K562 (cell line): ENCODE measurements around the gene SPEM3. TPM values are rescaled to one million over a fixed set of nuclear protein-coding genes. Genes with fewer than 3 reads are reported as not detected.

Experiments used
- ATAC-seq: fragments of 200-7000 bp; cut with Tn5 transposase; 3 replicates; pipeline ENCODE4 v1.9.1; 2020; ENCODE audit warnings: moderate library complexity
- BruUV-seq: library from RNA; stranded (reverse); fragments of 400-500 nt; replicated peaks from 2 replicates; lab custom pipeline; 2021; lab: Mats Ljungman, UMichigan
- CTCF ChIA-PET: fragments of 300-600 bp; formaldehyde crosslinking; extraction: SDS; loops from one replicate; lab custom pipeline; 2021; ENCODE audit warnings: low intra/inter-chr PET ratio; lab: Yijun Ruan, JAX
- POLR2A ChIA-PET: fragments of 300-600, 350-650 bp; sonication (Branson Sonifier 250); formaldehyde crosslinking; extraction: SDS; loops from one replicate; lab custom pipeline; 2021; ENCODE audit warnings: antibody characterized with exemption, inconsistent platforms; lab: Yijun Ruan, JAX
- DNase-seq, 4 experiments: peaks; one replicate each; pipeline versions ENCODE4 v3.0.0 to v3.0.0-alpha.2; 2011 to 2018; ENCODE audit warnings: low spot score in 3 of 4, mixed read lengths in 3 of 4; ENCODE audit errors: extremely low read depth in 1 of 4
- FAIRE-seq: peaks from 2 replicates; lab custom pipeline; 2011; peaks lifted over from hg19 to GRCh38; lab: Jason Lieb, UNC
- H2AFZ ChIP-seq: 2 replicates; pipeline ENCODE4 v1.6.0; 2011; ENCODE audit warnings: low read depth, low read length, control low read depth, inconsistent platforms
- H3K27ac ChIP-seq: fragments of 200-600 bp; 3 replicates; pipeline ENCODE4 v1.8.0; 2011; ENCODE audit warnings: low read depth, mild to moderate bottlenecking, control low read depth, inconsistent platforms, low read length, moderate library complexity, mixed read lengths; ENCODE audit errors: extremely low read depth
- H3K27me3 ChIP-seq, 2 experiments: fragments of 300-600 bp in 1 of 2; 2 replicates in 1 of 2; 3 replicates in 1 of 2; pipeline versions ENCODE4 v1.6.0 to v1.8.0; 2011; ENCODE audit warnings: inconsistent platforms in 2 of 2, low read length in 2 of 2, mild to moderate bottlenecking in 1 of 2, mixed read lengths in 1 of 2, moderate library complexity in 1 of 2; ENCODE audit not compliant: control insufficient read depth in 2 of 2, insufficient read depth in 2 of 2
- H3K36me3 ChIP-seq: fragments of 300-600 bp; 3 replicates; pipeline ENCODE4 v1.8.0; 2011; ENCODE audit warnings: mild to moderate bottlenecking, low read length, inconsistent platforms; ENCODE audit not compliant: control insufficient read depth, insufficient read depth
- H3K4me1 ChIP-seq, 2 experiments: fragments of 200-600 bp in 1 of 2; replicated peaks in 1 of 2; 2 replicates in 1 of 2; 3 replicates in 1 of 2; pipeline versions ENCODE4 v1.5.1 to v1.8.0; 2011; ENCODE audit warnings: inconsistent platforms in 2 of 2, low read length in 2 of 2, mild to moderate bottlenecking in 1 of 2, mixed read lengths in 1 of 2, moderate library complexity in 1 of 2; ENCODE audit not compliant: control insufficient read depth in 2 of 2, insufficient read depth in 2 of 2
- H3K4me2 ChIP-seq: 2 replicates; pipeline ENCODE4 v1.6.1; 2011; ENCODE audit warnings: low read length, control low read depth, inconsistent platforms, mixed read lengths; ENCODE audit not compliant: insufficient read depth
- H3K4me3 ChIP-seq: fragments of 200-600 bp; sonication (generic), shearing (Covaris generic); 2 replicates; pipeline ENCODE4 v1.5.1; 2016; ENCODE audit warnings: control low read depth, inconsistent platforms
- H3K79me2 ChIP-seq: fragments of 200-600 bp; 3 replicates; pipeline ENCODE4 v1.8.0; 2011; ENCODE audit warnings: low read length, inconsistent platforms; ENCODE audit not compliant: control insufficient read depth, insufficient read depth
- H3K9ac ChIP-seq, 2 experiments: 2 replicates each; pipeline versions ENCODE4 v1.6.0 to v1.6.1; 2011; ENCODE audit warnings: low read depth in 2 of 2, low read length in 2 of 2, control low read depth in 1 of 2, inconsistent platforms in 1 of 2, mild to moderate bottlenecking in 1 of 2, mixed read lengths in 1 of 2; ENCODE audit not compliant: insufficient read depth in 1 of 2
- H3K9me1 ChIP-seq: one replicate; pipeline ENCODE4 v1.6.0; 2011; ENCODE audit warnings: inconsistent platforms, mild to moderate bottlenecking, low read length, moderate library complexity; ENCODE audit not compliant: control insufficient read depth, insufficient read depth
- H3K9me3 ChIP-seq: replicated peaks from 2 replicates; pipeline ENCODE4 v1.5.1; 2011; ENCODE audit warnings: low read depth, low read length, inconsistent platforms; ENCODE audit not compliant: control insufficient read depth, insufficient read depth
- H4K20me1 ChIP-seq: replicated peaks from 2 replicates; pipeline ENCODE4 v1.6.1; 2011; ENCODE audit warnings: low read length, inconsistent platforms, mixed read lengths; ENCODE audit not compliant: control insufficient read depth, insufficient read depth
- CAMTA2 ChIP-seq: fragments of 250-450 bp; sonication (Bioruptor Pico); conservative IDR thresholded peaks from 2 replicates; pipeline ENCODE4 v1.5.1; 2022
- ERF ChIP-seq: fragments of 450-650 bp; formaldehyde crosslinking; IDR thresholded peaks from 2 replicates; pipeline ENCODE4 v1.4.0; 2020; ENCODE audit warnings: mild to moderate bottlenecking, mixed read lengths
- NCOA1 ChIP-seq: fragments of 450-650 bp; IDR thresholded peaks from 2 replicates; pipeline ENCODE4 v1.6.1; 2016; ENCODE audit warnings: low read depth
- NFRKB ChIP-seq: fragments of 450-650 bp; IDR thresholded peaks from 2 replicates; pipeline ENCODE4 v1.6.1; 2016; ENCODE audit warnings: low read depth
- ZNF274 ChIP-seq: IDR thresholded peaks from 2 replicates; pipeline ENCODE4 v1.6.1; 2011; ENCODE audit warnings: low read depth, mild to moderate bottlenecking, low read length, moderate library complexity, borderline replicate concordance
- ZZZ3 ChIP-seq: fragments of 450-650 bp; IDR thresholded peaks from 2 replicates; pipeline ENCODE4 v1.6.1; 2016; ENCODE audit warnings: antibody characterized with exemption, mild to moderate bottlenecking, moderate library complexity
- WGBS: fragments of 100-300 bp; shearing (Covaris generic); methylation state at CpG from one replicate; pipeline ENCODE4 v1.1.6; 2016; ENCODE audit warnings: low coverage, mixed read lengths; ENCODE audit not compliant: insufficient coverage; ENCODE audit errors: missing lambda C conversion rate; 5-methylcytosine and 5-hydroxymethylcytosine counted together
- in situ Hi-C: fragments of 300-500 bp; cut with MboI; formaldehyde crosslinking; loops from 4 replicates; pipeline ENCODE4 v1.15.0; 2018; ENCODE audit warnings: inconsistent platforms, mixed read lengths
- intact Hi-C: fragments of 100-400 bp; cut with micrococcal nuclease; formaldehyde crosslinking; loops from 2 replicates; pipeline ENCODE4 v1.14.2; 2022
- polyA plus RNA-seq, 8 experiments: library from polyadenylated mRNA; depleted of rRNA in 4 of 8; stranded (reverse) in 5 of 8; unstranded in 3 of 8; fragments of >200 nt; fragmentation: Nextera tagmentation in 2 of 8; fragmentation: Illumina TruSeq in 1 of 8; extraction: Ambion mirVana in 2 of 8; extraction: Trizol in 1 of 8; gene quantifications; 2 replicates each; pipeline versions ENCODE4 v1.2.1 to v1.2.3, GENCODE V29; 2011 to 2014; ENCODE audit warnings: inconsistent platforms in 1 of 8, missing spikeins in 1 of 8
- total RNA-seq, 7 experiments: library from RNA; depleted of rRNA in 6 of 7; stranded (reverse); fragments of >200 nt in 6 of 7; fragmentation: Illumina TruSeq in 2 of 7; extraction: Trizol in 2 of 7; gene quantifications; 2 replicates each; pipeline versions ENCODE4 v1.2.1 to v1.2.3, GENCODE V29; 2011 to 2021; ENCODE audit warnings: low replicate concordance in 1 of 7
- TF ChIP-seq, protein P1 (sequence below): fragments of 250-450 bp; sonication (Bioruptor Pico); IDR thresholded peaks from 2 replicates; pipeline ENCODE4 v1.8.0; 2021; ENCODE audit warnings: borderline replicate concordance, mild to moderate bottlenecking, moderate library complexity; ENCODE audit not compliant: poor library complexity, severe bottlenecking
- TF ChIP-seq, protein P2 (sequence below), 2 experiments: IDR thresholded peaks in 1 of 2; conservative IDR thresholded peaks in 1 of 2; 2 replicates each; pipeline ENCODE4 v1.6.1; 2016; ENCODE audit warnings: low read depth in 2 of 2, mild to moderate bottlenecking in 1 of 2, missing compliant biosample characterization in 1 of 2, missing genetic modification characterization in 1 of 2, moderate library complexity in 1 of 2

The SPEM3 gene
- total and polyA plus RNA-seq, 9 of the 15 experiments (the other 6 are each of a cell fraction or from before 2014, with no cell fraction given), result not detected

DNA sequence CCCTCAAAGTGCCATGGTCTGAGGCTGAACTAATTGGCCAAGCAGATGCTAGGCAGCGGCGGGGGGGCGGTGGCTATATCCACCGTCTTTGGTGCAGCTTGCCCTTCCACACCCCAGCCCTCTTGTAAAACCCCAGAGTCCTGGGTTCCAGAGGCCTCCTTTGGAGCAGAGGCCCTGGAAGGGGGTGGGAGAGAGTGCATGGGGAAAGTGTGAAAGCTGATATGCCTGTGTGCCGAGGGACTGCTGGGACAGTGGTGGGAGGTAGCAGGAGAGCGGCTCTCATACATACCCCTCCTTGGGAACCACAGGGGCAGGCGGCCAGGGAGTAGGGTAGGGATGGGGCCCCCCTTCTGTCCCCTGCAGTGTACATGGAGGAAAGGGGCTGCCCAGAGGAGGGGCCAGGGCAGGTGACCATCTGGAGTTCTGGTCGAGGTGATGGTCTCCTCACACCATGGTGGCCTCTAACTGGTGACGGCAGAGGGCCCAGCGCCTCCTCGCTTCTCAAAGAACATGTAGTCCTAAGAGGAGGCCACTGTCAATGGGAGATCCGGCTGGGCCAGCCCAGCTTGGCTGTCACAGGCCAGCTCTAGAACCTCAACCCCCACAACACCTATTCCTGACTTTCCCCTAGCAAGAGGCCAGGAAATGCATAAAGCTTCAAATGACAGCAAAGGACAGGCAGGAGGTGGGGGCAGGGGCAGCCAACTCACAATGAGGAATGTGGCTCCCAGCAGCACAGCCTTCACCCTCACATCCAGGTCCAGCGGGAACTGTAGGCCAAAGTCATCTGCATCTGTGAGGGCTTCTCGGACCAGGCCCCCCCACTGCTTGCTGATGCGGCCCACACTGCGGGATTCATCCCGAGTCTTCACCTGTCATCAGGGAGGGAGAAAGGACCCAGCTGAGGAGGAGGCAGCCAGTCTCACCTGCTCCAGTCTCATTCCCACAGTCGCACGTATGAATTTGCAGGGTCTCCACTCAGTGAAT, 38.4 kb upstream of the SPEM3 start:
- H3K4me3 ChIP-seq, result no peak overlapping the region
- WGBS, result 73% methylated on average over 12 of the region's 19 CpGs
- DNase-seq (no peak), FAIRE-seq (no peak), ATAC-seq (no peak)
- no peaks in the 10 kb centered on the region for H3K27me3 ChIP-seq
- BruUV-seq, result no TSS peak
- peaks cover 8% of the 10 kb centered on the region; the same call in 1 of the 3 replicates for H3K36me3 ChIP-seq
- peaks cover 3 to 23% of the 10 kb centered on the region in 2 experiments; a peak in 4 of 5 replicates for H3K4me1 ChIP-seq
- intact Hi-C loops (no loop called here), in situ Hi-C loops (no loop called here)
- H3K9me3 ChIP-seq, result no peaks in the 10 kb centered on the region
- no peaks in the 10 kb centered on the region for H3K9me1 ChIP-seq
- H3K27ac ChIP-seq, result no peak overlapping the region
- CTCF ChIA-PET, result no interaction called here
- no peak overlapping the region for H3K4me2 ChIP-seq
- POLR2A ChIA-PET, result interaction anchor here (1.1 to 1.5 kb wide), 2 partner anchors 45 to 96 kb away, joined by 3 read pairs; partner anchors contain the start of gene TMEM102
- H2AFZ ChIP-seq, result no peak overlapping the region
- no peaks in the 10 kb centered on the region for H4K20me1 ChIP-seq
- TF ChIP-seq ZZZ3 (no peak), CAMTA2 (CRISPR knock-in tag) (no peak), NFRKB (no peak), NCOA1 (no peak), ZNF274 (no peak), ERF (CRISPR knock-in tag) (no peak)
- TF ChIP-seq, protein P1, sequence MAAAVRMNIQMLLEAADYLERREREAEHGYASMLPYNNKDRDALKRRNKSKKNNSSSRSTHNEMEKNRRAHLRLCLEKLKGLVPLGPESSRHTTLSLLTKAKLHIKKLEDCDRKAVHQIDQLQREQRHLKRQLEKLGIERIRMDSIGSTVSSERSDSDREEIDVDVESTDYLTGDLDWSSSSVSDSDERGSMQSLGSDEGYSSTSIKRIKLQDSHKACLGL, result no peak
- TF ChIP-seq, protein P2, sequence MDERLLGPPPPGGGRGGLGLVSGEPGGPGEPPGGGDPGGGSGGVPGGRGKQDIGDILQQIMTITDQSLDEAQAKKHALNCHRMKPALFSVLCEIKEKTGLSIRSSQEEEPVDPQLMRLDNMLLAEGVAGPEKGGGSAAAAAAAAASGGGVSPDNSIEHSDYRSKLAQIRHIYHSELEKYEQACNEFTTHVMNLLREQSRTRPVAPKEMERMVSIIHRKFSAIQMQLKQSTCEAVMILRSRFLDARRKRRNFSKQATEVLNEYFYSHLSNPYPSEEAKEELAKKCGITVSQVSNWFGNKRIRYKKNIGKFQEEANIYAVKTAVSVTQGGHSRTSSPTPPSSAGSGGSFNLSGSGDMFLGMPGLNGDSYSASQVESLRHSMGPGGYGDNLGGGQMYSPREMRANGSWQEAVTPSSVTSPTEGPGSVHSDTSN (CRISPR knock-in tag; IDR thresholded peaks at IDR 0.05; ENCODE audit: low read depth), result no peak
- TF ChIP-seq, protein P2 (tag; conservative IDR thresholded peaks at IDR 0.05; ENCODE audit: low read depth), result no peak
- no peaks in the 10 kb centered on the region for H3K79me2 ChIP-seq
- H3K9ac ChIP-seq, result peak overlapping the region in 1 of 2 experiments; percentile 13; a peak in 2 of 4 replicates
